Measurements from ENCODE around the gene CALCR.
"Not testable (repeated sequence)": the region's sequence is repeated elsewhere in the genome, so short reads cannot be mapped to it uniquely, and the experiment has no call there.

Gene CALCR

DNA sequence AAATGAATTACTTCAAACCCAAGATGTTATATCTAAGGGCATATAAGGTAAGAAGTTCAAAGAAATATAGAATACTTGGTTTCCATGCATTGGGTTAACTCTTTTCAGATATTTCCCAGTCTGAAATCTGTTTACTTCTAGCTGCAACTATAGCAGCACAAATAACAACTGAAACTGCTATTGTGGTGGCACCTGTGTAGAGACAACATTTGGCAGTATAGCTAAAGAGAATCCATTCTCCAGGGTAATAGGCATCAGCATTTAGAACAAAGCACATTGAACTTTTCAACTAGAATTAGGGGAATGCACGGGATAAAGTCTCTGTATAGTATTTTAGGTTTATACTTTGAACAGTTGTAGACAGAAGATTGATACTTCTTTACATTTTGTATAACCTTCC is 19.7 kb upstream of the CALCR start:
- TF ChIP-seq, protein P1, sequence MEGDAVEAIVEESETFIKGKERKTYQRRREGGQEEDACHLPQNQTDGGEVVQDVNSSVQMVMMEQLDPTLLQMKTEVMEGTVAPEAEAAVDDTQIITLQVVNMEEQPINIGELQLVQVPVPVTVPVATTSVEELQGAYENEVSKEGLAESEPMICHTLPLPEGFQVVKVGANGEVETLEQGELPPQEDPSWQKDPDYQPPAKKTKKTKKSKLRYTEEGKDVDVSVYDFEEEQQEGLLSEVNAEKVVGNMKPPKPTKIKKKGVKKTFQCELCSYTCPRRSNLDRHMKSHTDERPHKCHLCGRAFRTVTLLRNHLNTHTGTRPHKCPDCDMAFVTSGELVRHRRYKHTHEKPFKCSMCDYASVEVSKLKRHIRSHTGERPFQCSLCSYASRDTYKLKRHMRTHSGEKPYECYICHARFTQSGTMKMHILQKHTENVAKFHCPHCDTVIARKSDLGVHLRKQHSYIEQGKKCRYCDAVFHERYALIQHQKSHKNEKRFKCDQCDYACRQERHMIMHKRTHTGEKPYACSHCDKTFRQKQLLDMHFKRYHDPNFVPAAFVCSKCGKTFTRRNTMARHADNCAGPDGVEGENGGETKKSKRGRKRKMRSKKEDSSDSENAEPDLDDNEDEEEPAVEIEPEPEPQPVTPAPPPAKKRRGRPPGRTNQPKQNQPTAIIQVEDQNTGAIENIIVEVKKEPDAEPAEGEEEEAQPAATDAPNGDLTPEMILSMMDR (IDR thresholded peaks at IDR 0.05; ENCODE audit: control extremely low read depth, extremely low read depth, low read depth, missing control alignments) = no peak
- ChIA-PET CTCF (no interaction called here), POLR2A (no interaction called here)
- no peak for DNase-seq (ENCODE audit: extremely low spot score)

DNA sequence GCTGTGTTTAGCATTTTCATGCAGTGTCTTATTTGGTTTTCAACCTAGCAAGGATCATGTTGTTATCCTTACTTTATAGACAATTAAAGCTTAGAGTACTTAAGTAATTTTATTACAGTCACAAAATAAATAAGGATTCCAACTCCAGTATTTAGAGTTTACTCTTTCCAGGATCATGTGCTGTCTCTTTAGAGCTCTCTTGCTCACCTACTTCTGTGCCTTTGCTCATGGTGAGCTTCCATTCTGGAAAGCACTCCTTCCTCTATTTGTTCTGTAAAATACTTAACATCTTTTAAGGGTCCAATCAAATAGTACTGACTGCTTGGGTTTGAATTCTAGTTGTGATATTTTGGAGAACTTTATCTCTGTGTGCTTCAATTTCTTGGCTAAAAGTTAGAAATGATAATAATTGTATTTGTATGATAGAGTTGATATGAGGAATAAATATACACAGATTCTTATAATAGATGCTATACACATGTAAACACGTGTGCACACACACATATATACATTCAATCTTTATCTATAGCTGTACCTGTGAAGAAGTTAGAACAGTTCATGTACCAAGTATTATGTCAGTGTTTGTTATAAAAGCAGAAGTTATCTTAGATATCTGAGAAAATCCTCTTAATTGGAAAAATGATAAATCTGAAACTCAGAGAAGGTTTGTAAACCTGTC is 18.2 kb upstream of the CALCR start:
- no peak for DNase-seq (ENCODE audit: extremely low spot score)
- TF ChIP-seq, protein P1 (IDR thresholded peaks at IDR 0.05; ENCODE audit: control extremely low read depth, extremely low read depth, low read depth, missing control alignments) = no peak
- POLR2A ChIA-PET = no interaction called here
- CTCF ChIA-PET = interaction anchor here (0.9 kb wide), 1 partner anchor 40 kb away, joined by 3 read pairs; no protein-coding TSS in a partner anchor

DNA sequence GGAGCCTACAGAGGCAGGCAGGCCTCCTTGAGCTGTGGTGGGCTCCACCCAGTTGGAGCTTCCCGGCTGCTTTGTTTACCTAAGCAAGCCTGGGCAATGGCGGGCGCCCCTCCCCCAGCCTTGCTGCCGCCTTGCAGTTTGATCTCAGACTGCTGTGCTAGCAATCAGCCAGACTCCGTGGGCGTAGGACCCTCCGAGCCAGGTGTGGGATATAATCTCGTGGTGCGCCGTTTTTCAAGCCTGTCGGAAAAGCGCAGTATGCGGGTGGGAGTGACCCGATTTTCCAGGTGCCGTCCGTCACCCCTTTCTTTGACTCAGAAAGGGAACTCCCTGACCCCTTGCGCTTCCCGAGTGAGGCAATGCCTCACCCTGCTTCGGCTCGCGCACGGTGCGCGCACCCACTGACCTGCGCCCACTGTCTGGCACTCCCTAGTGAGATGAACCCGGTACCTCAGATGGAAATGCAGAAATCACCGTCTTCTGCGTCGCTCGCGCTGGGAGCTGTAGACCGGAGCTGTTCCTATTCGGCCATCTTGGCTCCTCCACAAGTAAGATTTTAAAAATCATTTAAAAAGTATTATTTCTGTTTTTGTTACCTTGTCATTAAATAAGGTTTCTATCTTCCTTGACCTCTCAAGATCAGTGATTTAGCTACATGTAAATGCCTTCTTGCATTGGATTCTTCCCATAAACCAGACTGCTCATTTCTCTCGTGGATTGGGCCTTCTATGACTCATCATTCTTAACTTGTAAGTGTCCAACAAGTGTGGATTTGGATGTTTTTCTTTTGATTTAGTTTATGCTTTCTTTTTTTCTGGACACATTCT is 16.9 kb upstream of the CALCR start:
- CTCF ChIA-PET; DNase-seq (ENCODE audit: extremely low spot score); POLR2A ChIA-PET: not testable (repeated sequence)

DNA sequence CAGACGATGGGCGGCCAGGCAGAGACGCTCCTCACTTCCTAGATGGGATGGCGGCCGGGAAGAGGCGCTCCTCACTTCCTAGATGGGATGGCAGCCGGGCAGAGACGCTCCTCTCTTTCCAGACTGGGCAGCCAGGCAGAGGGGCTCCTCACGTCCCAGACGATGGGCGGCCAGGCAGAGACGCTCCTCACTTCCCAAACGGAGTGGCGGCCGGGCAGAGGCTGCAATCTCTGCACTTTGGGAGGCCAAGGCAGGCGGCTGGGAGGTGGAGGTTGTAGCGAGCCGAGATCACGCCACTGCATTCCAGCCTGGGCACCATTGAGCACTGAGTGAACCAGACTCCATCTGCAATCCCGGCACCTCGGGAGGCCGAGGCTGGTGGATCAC is 11.9 kb upstream of the CALCR start:
- POLR2A ChIA-PET; DNase-seq (ENCODE audit: extremely low spot score): not testable (repeated sequence)

DNA sequence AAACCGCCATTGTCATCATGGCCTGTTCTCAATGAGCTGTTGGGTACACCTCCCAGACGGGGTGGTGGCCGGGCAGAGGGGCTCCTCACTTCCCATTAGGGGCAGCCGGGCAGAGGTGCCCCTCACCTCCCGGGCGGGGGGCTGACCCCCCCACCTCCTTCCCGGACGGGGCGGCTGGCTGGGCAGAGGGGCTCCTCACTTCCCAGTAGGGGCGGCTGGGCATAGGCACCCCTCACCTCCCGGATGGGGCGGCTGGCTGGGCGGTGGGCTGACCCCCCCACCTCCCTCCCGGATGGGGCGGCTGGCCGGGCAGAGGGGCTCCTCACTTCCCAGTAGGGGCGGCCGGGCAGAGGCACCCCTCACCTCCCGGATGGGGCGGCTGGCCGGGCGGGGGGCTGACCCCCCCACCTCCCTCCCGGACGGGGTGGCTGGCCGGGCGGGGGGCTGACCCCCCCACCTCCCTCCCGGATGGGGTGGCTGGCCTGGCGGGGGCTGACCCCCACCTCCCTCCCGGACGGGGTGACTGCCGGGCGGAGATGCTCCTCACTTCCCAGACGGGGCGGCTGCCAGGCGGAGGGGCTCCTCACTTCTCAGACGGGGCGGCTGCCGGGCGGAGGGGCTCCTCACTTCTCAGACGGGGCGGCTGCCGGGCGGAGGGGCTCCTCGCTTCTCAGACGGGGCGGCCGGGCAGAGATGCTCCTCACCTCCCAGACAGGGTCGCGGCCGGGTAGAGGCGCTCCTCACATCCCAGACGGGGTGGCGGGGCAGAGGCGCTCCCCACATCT is 11.4 kb upstream of the CALCR start:
- POLR2A ChIA-PET; DNase-seq (ENCODE audit: extremely low spot score); CTCF ChIA-PET: not testable (repeated sequence)

More for the DNA sequence above, 11.9 kb upstream of the CALCR start:
- CTCF ChIA-PET = not testable (repeated sequence)

DNA sequence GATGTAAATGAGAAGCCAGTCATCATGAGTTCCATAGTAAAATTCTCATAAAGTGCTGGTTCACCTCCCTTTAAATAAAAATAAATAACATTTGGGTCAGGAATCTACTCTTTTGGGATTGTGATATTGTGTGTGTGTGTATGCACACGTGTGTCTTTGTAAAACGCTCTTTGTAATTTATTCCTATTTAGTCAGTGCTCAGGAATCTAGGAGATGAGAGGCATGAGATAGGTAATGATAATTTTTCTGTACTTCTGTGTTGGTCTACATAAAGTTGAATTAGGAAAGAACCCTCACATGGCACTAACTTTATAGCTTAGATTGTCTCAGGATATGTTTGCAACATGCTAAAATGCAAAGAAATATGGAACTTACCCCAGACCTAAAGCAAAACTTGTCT is 4.9 kb upstream of the CALCR start:
- TF ChIP-seq, protein P1 (IDR thresholded peaks at IDR 0.05; ENCODE audit: control extremely low read depth, extremely low read depth, low read depth, missing control alignments) = no peak
- CTCF ChIA-PET = interaction anchor here (1.2 to 1.5 kb wide), 2 partner anchors 20 to 33 kb away, joined by 3 read pairs; no protein-coding TSS in a partner anchor
- no peak for DNase-seq (ENCODE audit: extremely low spot score)
- POLR2A ChIA-PET = no interaction called here

- ChIA-PET CTCF (interaction anchor here (1.1 to 1.5 kb wide), 3 partner anchors 27 to 60 kb away, joined by 3 to 4 read pairs (median 3); no protein-coding TSS in a partner anchor), POLR2A (no interaction called here)
- TF ChIP-seq, protein P1 (IDR thresholded peaks at IDR 0.05; ENCODE audit: control extremely low read depth, extremely low read depth, low read depth, missing control alignments) = no peak
- no peak for DNase-seq (ENCODE audit: extremely low spot score)
Observed at GRCh38 chr7:93578762-93579161, 4.2 kb upstream of the CALCR start.

Data from GM10248 (cell line).